Calu3 (cell line): Measurements from ENCODE around the gene IGF1R. TPM values are rescaled to one million over a fixed set of nuclear protein-coding genes. Genes with fewer than 3 reads are reported as not detected.

Experiments used
- BruUV-seq: library from RNA; stranded (reverse); fragments of 400-500 nt; replicated peaks from 2 replicates; lab custom pipeline; 2021; lab: Mats Ljungman, UMichigan
- CTCF ChIA-PET: fragments of 300-600 bp; sonication (Branson Sonifier 250); formaldehyde crosslinking; loops from one replicate; lab custom pipeline; 2022; ENCODE audit warnings: antibody characterized with exemption; lab: Charles Lee
- DNase-seq: peaks from one replicate; pipeline ENCODE4 v3.0.0; 2022
- H3K27ac Mint-ChIP-seq: one replicate; pipeline ENCODE4 v1.8.0; 2022; ENCODE audit warnings: mixed read lengths; ENCODE audit not compliant: unreplicated experiment
- H3K27me3 Mint-ChIP-seq: one replicate; pipeline ENCODE4 v1.8.0; 2022; ENCODE audit warnings: mixed read lengths; ENCODE audit not compliant: unreplicated experiment
- H3K36me3 Mint-ChIP-seq: one replicate; pipeline ENCODE4 v1.8.0; 2022; ENCODE audit warnings: mild to moderate bottlenecking, moderate library complexity, mixed read lengths; ENCODE audit not compliant: insufficient read depth, unreplicated experiment
- H3K4me1 Mint-ChIP-seq: one replicate; pipeline ENCODE4 v1.8.0; 2022; ENCODE audit warnings: mild to moderate bottlenecking, low read depth, mixed read lengths; ENCODE audit not compliant: unreplicated experiment
- H3K4me3 Mint-ChIP-seq: one replicate; pipeline ENCODE4 v1.8.0; 2022; ENCODE audit warnings: mild to moderate bottlenecking, low read depth, moderate library complexity, mixed read lengths; ENCODE audit not compliant: unreplicated experiment
- H3K9me3 Mint-ChIP-seq: one replicate; pipeline ENCODE4 v1.8.0; 2022; ENCODE audit warnings: low read depth, mixed read lengths; ENCODE audit not compliant: unreplicated experiment
- CTCF ChIP-seq: fragments of 200-600 bp; IDR thresholded peaks from one replicate; pipeline ENCODE4 v1.8.0; 2022; ENCODE audit warnings: antibody characterized with exemption; ENCODE audit not compliant: unreplicated experiment
- intact Hi-C: fragments of 100-400 bp; cut with micrococcal nuclease; formaldehyde crosslinking; loops from one replicate; pipeline ENCODE4 v1.10.0; 2022; ENCODE audit not compliant: unreplicated experiment
- total RNA-seq: library from RNA; stranded (reverse); gene quantifications from 2 replicates; pipeline ENCODE4 v1.2.3, GENCODE V29; 2022

The IGF1R gene
- total RNA-seq, 1 experiment from 2014 or later: 73.9 TPM

GRCh38 chr15:98840053-98840452 is 191.7 kb downstream of the IGF1R start:
- intact Hi-C loops: no loop called here

GRCh38 chr15:98841419-98841970 is 193.2 kb downstream of the IGF1R start:
- no TSS peak for BruUV-seq
- Mint-ChIP-seq H3K27ac (no peak overlapping the region), H3K4me3 (no peak overlapping the region), H3K9me3 (no peaks in the 10 kb centered on the region), H3K36me3 (no peaks in the 10 kb centered on the region), H3K4me1 (peaks cover 42% of the 10 kb centered on the region), H3K27me3 (no peaks in the 10 kb centered on the region)
- DNase-seq: no peak
- no peak for TF ChIP-seq CTCF
- CTCF ChIA-PET: no interaction called here
- intact Hi-C loops: no loop called here

More at GRCh38 chr15:98840053-98840452, 191.7 kb downstream of the IGF1R start:
- Mint-ChIP-seq H3K4me3 (no peak overlapping the region), H3K27ac (no peak overlapping the region), H3K27me3 (no peaks in the 10 kb centered on the region), H3K4me1 (peaks cover 34% of the 10 kb centered on the region), H3K36me3 (peaks cover 4% of the 10 kb centered on the region), H3K9me3 (peaks cover 4% of the 10 kb centered on the region)
- TF ChIP-seq CTCF: no peak
- CTCF ChIA-PET: interaction anchor here (1.2 kb wide), 1 partner anchor 11 kb away, joined by 3 read pairs; no protein-coding TSS in a partner anchor
- no peak for DNase-seq
- no TSS peak for BruUV-seq

- CTCF ChIA-PET: no interaction called here
- no peak overlapping the region for H3K4me3 Mint-ChIP-seq
- no TSS peak for BruUV-seq
These were observed 194.0 kb downstream of the IGF1R start for GRCh38 chr15:98842192-98842972.

GRCh38 chr15:98842973-98843285 is 194.6 kb downstream of the IGF1R start:
- Mint-ChIP-seq H3K9me3 (no peaks in the 10 kb centered on the region), H3K27me3 (no peaks in the 10 kb centered on the region), H3K4me1 (peaks cover 42% of the 10 kb centered on the region), H3K36me3 (no peaks in the 10 kb centered on the region), H3K4me3 (no peak overlapping the region), H3K27ac (no peak overlapping the region)
- no TSS peak for BruUV-seq
- TF ChIP-seq CTCF: no peak
- DNase-seq: no peak
- intact Hi-C loops: no loop called here
- CTCF ChIA-PET: no interaction called here

More at GRCh38 chr15:98842192-98842972, 194.0 kb downstream of the IGF1R start:
- Mint-ChIP-seq H3K27ac (no peak overlapping the region), H3K36me3 (no peaks in the 10 kb centered on the region), H3K9me3 (no peaks in the 10 kb centered on the region), H3K4me1 (peaks cover 42% of the 10 kb centered on the region), H3K27me3 (no peaks in the 10 kb centered on the region)
- TF ChIP-seq CTCF: no peak
- DNase-seq: no peak
- intact Hi-C loops: no loop called here
